TTC549 (cell line): ENCODE results near the gene MAK.
A peak's percentile ranks its signal among the peaks of the same experiment; 100 is the strongest.
"Not testable (repeated sequence)": the region's sequence is repeated elsewhere in the genome, so short reads cannot be mapped to it uniquely, and the experiment has no call there.

Experiments used
- FAIRE-seq: peaks from 2 replicates; lab custom pipeline; 2012; peaks lifted over from hg19 to GRCh38; lab: Jason Lieb, UNC

Gene MAK

GRCh38 chr6:10853849-10854300 lies 15.5 kb upstream of the MAK start:
- not testable (repeated sequence) for FAIRE-seq

- FAIRE-seq: no peak
These were observed 14.1 kb upstream of the MAK start for GRCh38 chr6:10852361-10852960.

- FAIRE-seq: no peak
These were observed 12.4 kb upstream of the MAK start for GRCh38 chr6:10850728-10851127.

- FAIRE-seq: no peak
These were observed 11.6 kb upstream of the MAK start for GRCh38 chr6:10849901-10850300.

GRCh38 chr6:10847684-10848083 lies 9.3 kb upstream of the MAK start:
- FAIRE-seq: peak; percentile 32

- no peak for FAIRE-seq
These were observed 5.2 kb upstream of the MAK start for GRCh38 chr6:10843554-10843953.

GRCh38 chr6:10838794-10839333 lies 525 bp upstream of the MAK start:
- FAIRE-seq: no peak

- FAIRE-seq: no peak
These were observed 731 bp downstream of the MAK start for GRCh38 chr6:10837622-10837994.

GRCh38 chr6:10837009-10837621 lies 1.2 kb downstream of the MAK start:
- no peak for FAIRE-seq

GRCh38 chr6:10834823-10835222 lies 3.5 kb downstream of the MAK start:
- FAIRE-seq: no peak

GRCh38 chr6:10831609-10832008 lies 6.7 kb downstream of the MAK start:
- no peak for FAIRE-seq

- FAIRE-seq: no peak
These were observed 13.5 kb downstream of the MAK start for GRCh38 chr6:10824819-10825218.

GRCh38 chr6:10824297-10824696 lies 14.0 kb downstream of the MAK start:
- FAIRE-seq: no peak

- FAIRE-seq: not testable (repeated sequence)
These were observed 24.2 kb downstream of the MAK start for GRCh38 chr6:10814176-10814575.

- FAIRE-seq: no peak
These were observed 29.2 kb downstream of the MAK start for GRCh38 chr6:10809098-10809497.

- FAIRE-seq: no peak
These were observed 30.0 kb downstream of the MAK start for GRCh38 chr6:10808376-10808775.

- peak; percentile 81 for FAIRE-seq
These were observed 37.0 kb downstream of the MAK start for GRCh38 chr6:10801224-10801848.

GRCh38 chr6:10800810-10801209 lies 37.5 kb downstream of the MAK start:
- no peak for FAIRE-seq

GRCh38 chr6:10794239-10794638 lies 44.1 kb downstream of the MAK start:
- FAIRE-seq: no peak

GRCh38 chr6:10793695-10794094 lies 44.6 kb downstream of the MAK start:
- no peak for FAIRE-seq

GRCh38 chr6:10793035-10793434 lies 45.3 kb downstream of the MAK start:
- FAIRE-seq: no peak

- no peak for FAIRE-seq
These were observed 46.2 kb downstream of the MAK start for GRCh38 chr6:10792101-10792500.

- no peak for FAIRE-seq
These were observed 46.7 kb downstream of the MAK start for GRCh38 chr6:10791673-10792072.

GRCh38 chr6:10779076-10779475 lies 59.3 kb downstream of the MAK start:
- no peak for FAIRE-seq
